ENCODE measurements around the gene TMEM170B. TPM values are rescaled to one million over a fixed set of nuclear protein-coding genes. Genes with fewer than 3 reads are reported as not detected.

The TMEM170B gene
- polyA plus RNA-seq, 2 of the 4 experiments (the other 2 are of a cell fraction), result 2.5 to 3.2 TPM

GRCh38 chr6:11626356-11626755, 88.8 kb downstream of the TMEM170B start (continued):
- TF ChIP-seq NFE2L2 (conservative IDR thresholded peaks at IDR 0.05; ENCODE audit: low read length) (no peak), CHD2 (IDR thresholded peaks at IDR 0.05; ENCODE audit: low read length, partially characterized antibody) (no peak)

- H3K4me1 ChIP-seq, result peaks cover 15% of the 10 kb centered on the region
- DNase-seq (ENCODE audit: low read depth in 1 of 2, low spot score in 1 of 2) (no peak), FAIRE-seq (no peak), ATAC-seq (no peak)
- POLR2A ChIA-PET, result no interaction called here
- no peak overlapping the region for H3K4me3 ChIP-seq
- H3K9me3 ChIP-seq, result no peaks in the 10 kb centered on the region
- H3K27ac ChIP-seq, result no peak overlapping the region
- H3K4me2 ChIP-seq, result no peak overlapping the region
- no peak for TF ChIP-seq BHLHE40 (IDR thresholded peaks at IDR 0.05; ENCODE audit: low read depth, low read length)
- TF ChIP-seq RARB (CRISPR knock-in tag; IDR thresholded peaks at IDR 0.05), result no peak
- no peak for TF ChIP-seq KDM1A (IDR thresholded peaks at IDR 0.05; ENCODE audit: low read depth)
- CTCF ChIA-PET, result interaction anchor here (1.1 kb wide), 1 partner anchor 9 kb away, joined by 5 read pairs; no protein-coding TSS in a partner anchor
Measured at GRCh38 chr6:11628562-11628961, 91.0 kb downstream of the TMEM170B start.

GRCh38 chr6:11631008-11631407, 93.5 kb downstream of the TMEM170B start:
- peaks cover 15% of the 10 kb centered on the region for H3K4me1 ChIP-seq
- no peaks in the 10 kb centered on the region for H3K9me3 ChIP-seq
- H3K4me3 ChIP-seq, result no peak overlapping the region
- peak overlapping the region in 1 of 2 experiments; percentile 82; a peak in 4 of 6 replicates for H3K27ac ChIP-seq
- ChIA-PET CTCF (interaction anchor here (0.7 to 1.0 kb wide), 2 partner anchors 13 to 15 kb away, joined by 3 read pairs; no protein-coding TSS in a partner anchor), POLR2A (no interaction called here)
- TF ChIP-seq RCOR1 (IDR thresholded peaks at IDR 0.05; ENCODE audit: low read depth, low read length), result no peak
- no peak for TF ChIP-seq HMGXB4 (CRISPR knock-in tag; IDR thresholded peaks at IDR 0.05; ENCODE audit: borderline replicate concordance)
- no peak for TF ChIP-seq TFCP2L1 (CRISPR knock-in tag; IDR thresholded peaks at IDR 0.05)
- no peak for TF ChIP-seq RAD21 (conservative IDR thresholded peaks at IDR 0.05 in 1 of 2, IDR thresholded peaks at IDR 0.05 in 1 of 2)
- no peak for TF ChIP-seq HDAC2 (IDR thresholded peaks at IDR 0.05)
- TF ChIP-seq CTCF (IDR thresholded peaks at IDR 0.05), result no peak
- no peak for TF ChIP-seq RFX5 (IDR thresholded peaks at IDR 0.05)
- no peak for TF ChIP-seq NR3C1 (IDR thresholded peaks at IDR 0.05)
- no peak for TF ChIP-seq MAZ (IDR thresholded peaks at IDR 0.05; ENCODE audit: borderline replicate concordance, low read depth, low read length)
- TF ChIP-seq SMC3 (IDR thresholded peaks at IDR 0.05), result no peak
- TF ChIP-seq NFE2L2 (conservative IDR thresholded peaks at IDR 0.05; ENCODE audit: low read length), result no peak
- no peak for TF ChIP-seq ZSCAN20 (CRISPR knock-in tag; IDR thresholded peaks at IDR 0.05)
- TF ChIP-seq GATA3 (IDR thresholded peaks at IDR 0.05; ENCODE audit: borderline replicate concordance), result no peak
- TF ChIP-seq ZFP36 (IDR thresholded peaks at IDR 0.05; ENCODE audit: borderline replicate concordance, partially characterized antibody), result no peak
- TF ChIP-seq POLR2AphosphoS2 (conservative IDR thresholded peaks at IDR 0.05; ENCODE audit: low read length), result no peak
- no peak for TF ChIP-seq ATOH8 (CRISPR knock-in tag; IDR thresholded peaks at IDR 0.05; ENCODE audit: low read depth)
- TF ChIP-seq EHF (CRISPR knock-in tag; IDR thresholded peaks at IDR 0.05), result no peak
- no peak for TF ChIP-seq BCL3 (IDR thresholded peaks at IDR 0.05)
- TF ChIP-seq TP53 (CRISPR knock-in tag; IDR thresholded peaks at IDR 0.05), result no peak
- ATAC-seq (no peak), DNase-seq (ENCODE audit: low read depth in 1 of 2, low spot score in 1 of 2) (no peak), FAIRE-seq (no peak)
- no peak overlapping the region for H3K4me2 ChIP-seq
- 94% methylated on average over 7 of the region's 7 CpGs for WGBS (ENCODE audit: missing lambda C conversion rate)

Measured in A549 (cell line).